RWPE2 (cell line): Measurements from ENCODE around the gene ANKRD50.

Source experiments
- ATAC-seq: fragments of 200-7000 bp; cut with Tn5 transposase; 3 replicates; pipeline ENCODE4 v1.9.1; 2021; ENCODE audit warnings: low read depth
- DNase-seq: peaks from one replicate; pipeline ENCODE4 v3.0.0-alpha.2; 2020; ENCODE audit warnings: low spot score
- H3K27ac ChIP-seq: fragments of 450-650 bp; 2 replicates; pipeline ENCODE4 v1.5.1; 2017; ENCODE audit warnings: mild to moderate bottlenecking; ENCODE audit not compliant: poor library complexity, severe bottlenecking
- H3K27me3 ChIP-seq: fragments of 250-450 bp; sonication (Bioruptor Pico); 2 replicates; pipeline ENCODE4 v1.5.1; 2021; ENCODE audit warnings: mild to moderate bottlenecking, moderate library complexity; ENCODE audit not compliant: insufficient read depth, poor library complexity, severe bottlenecking
- H3K36me3 ChIP-seq: fragments of 250-450 bp; sonication (Bioruptor Pico); 2 replicates; pipeline ENCODE4 v1.5.1; 2020; ENCODE audit warnings: low read depth, mild to moderate bottlenecking, moderate library complexity
- H3K4me1 ChIP-seq: fragments of 250-450 bp; sonication (Bioruptor Pico); 2 replicates; pipeline ENCODE4 v1.5.1; 2021; ENCODE audit warnings: mild to moderate bottlenecking, moderate library complexity; ENCODE audit not compliant: insufficient read depth, poor library complexity, severe bottlenecking
- H3K4me3 ChIP-seq: fragments of 250-450 bp; sonication (Bioruptor Pico); 2 replicates; pipeline ENCODE4 v1.5.1; 2021; ENCODE audit warnings: mild to moderate bottlenecking, moderate library complexity; ENCODE audit not compliant: severe bottlenecking
- H3K9me3 ChIP-seq: fragments of 250-450 bp; sonication (Bioruptor Pico); 2 replicates; pipeline ENCODE4 v1.5.1; 2021; ENCODE audit warnings: mild to moderate bottlenecking, moderate library complexity; ENCODE audit not compliant: severe bottlenecking
- CTCF ChIP-seq: fragments of 450-650 bp; IDR thresholded peaks from one replicate; pipeline ENCODE4 v1.5.1; 2017; ENCODE audit warnings: mild to moderate bottlenecking, moderate library complexity; ENCODE audit not compliant: poor library complexity, severe bottlenecking

ANKRD50 gene

GRCh38 chr4:124712372-124713184, at the start of gene ANKRD50:
ANKRD50 (minus strand) TSS chr4:124712732; CDS start chr4:124710511, 2,221 bp downstream.
- peak; percentile 63 for ATAC-seq

GRCh38 chr4:124757126-124757525, 44.6 kb upstream of the ANKRD50 start:
- H3K4me3 ChIP-seq: no peak overlapping the region
- peaks cover 4% of the 10 kb centered on the region for H3K4me1 ChIP-seq
- no peaks in the 10 kb centered on the region for H3K9me3 ChIP-seq
- H3K27me3 ChIP-seq: no peaks in the 10 kb centered on the region
- ATAC-seq: peak; percentile 35; the same call in 1 of the 3 replicates
- DNase-seq: no peak
- no peak overlapping the region for H3K27ac ChIP-seq
- H3K36me3 ChIP-seq: no peaks in the 10 kb centered on the region
- no peak for TF ChIP-seq CTCF

More at GRCh38 chr4:124712372-124713184, at the start of gene ANKRD50:
- peak; percentile 88 for DNase-seq
- peaks cover 34% of the 10 kb centered on the region for H3K36me3 ChIP-seq
- no peaks in the 10 kb centered on the region for H3K9me3 ChIP-seq
- peak within 1 kb of the TSS; percentile 96 for H3K4me3 ChIP-seq
- peak within 1 kb of the TSS; percentile 88 for H3K27ac ChIP-seq
- no peaks in the 10 kb centered on the region for H3K27me3 ChIP-seq
- peaks cover 14% of the 10 kb centered on the region for H3K4me1 ChIP-seq
- no peak for TF ChIP-seq CTCF

- DNase-seq (no peak), ATAC-seq (no peak)
- Histone ChIP-seq H3K4me1 (peaks cover 4% of the 10 kb centered on the region), H3K27me3 (no peaks in the 10 kb centered on the region), H3K27ac (no peak overlapping the region), H3K9me3 (no peaks in the 10 kb centered on the region), H3K4me3 (no peak overlapping the region), H3K36me3 (no peaks in the 10 kb centered on the region)
- TF ChIP-seq CTCF: no peak
Measured at GRCh38 chr4:124754681-124755080, 42.1 kb upstream of the ANKRD50 start.

GRCh38 chr4:124753941-124754581, 41.5 kb upstream of the ANKRD50 start:
- no peak for DNase-seq
- Histone ChIP-seq H3K27me3 (no peaks in the 10 kb centered on the region), H3K4me3 (no peak overlapping the region), H3K27ac (no peak overlapping the region), H3K36me3 (no peaks in the 10 kb centered on the region), H3K9me3 (no peaks in the 10 kb centered on the region), H3K4me1 (peaks cover 4% of the 10 kb centered on the region)
- TF ChIP-seq CTCF: no peak
- ATAC-seq: peak; percentile 36; the same call in 1 of the 3 replicates
